Nephron progenitor cell (in vitro differentiated cells): ENCODE data around the gene PDXK.

Source experiments
- DNase-seq: peaks from one replicate; pipeline ENCODE4 v3.0.0; 2021
- H3K27ac Mint-ChIP-seq: 2 replicates; pipeline ENCODE4 v1.8.0; 2021; ENCODE audit warnings: mild to moderate bottlenecking, moderate library complexity, mixed read lengths
- H3K27me3 Mint-ChIP-seq: 2 replicates; pipeline ENCODE4 v1.8.0; 2021; ENCODE audit warnings: mild to moderate bottlenecking, low read depth, mixed read lengths; ENCODE audit not compliant: poor library complexity
- H3K36me3 Mint-ChIP-seq: 2 replicates; pipeline ENCODE4 v1.8.0; 2021; ENCODE audit warnings: low read depth, mixed read lengths
- H3K4me1 Mint-ChIP-seq: 2 replicates; pipeline ENCODE4 v1.8.0; 2021; ENCODE audit warnings: mixed read lengths
- H3K4me3 Mint-ChIP-seq: 2 replicates; pipeline ENCODE4 v1.8.0; 2021; ENCODE audit warnings: mild to moderate bottlenecking, moderate library complexity, mixed read lengths
- H3K9me3 Mint-ChIP-seq: 2 replicates; pipeline ENCODE4 v1.8.0; 2021; ENCODE audit warnings: mild to moderate bottlenecking, moderate library complexity, mixed read lengths
- CTCF ChIP-seq: fragments of 200-600 bp; sonication (generic); IDR thresholded peaks from 2 replicates; pipeline ENCODE4 v1.5.0; 2021; ENCODE audit warnings: antibody characterized with exemption

The PDXK gene

GRCh38 chr21:43689556-43690337, 29.2 kb upstream of the PDXK start:
- no peak for DNase-seq
- Mint-ChIP-seq H3K36me3 (peaks cover 51% of the 10 kb centered on the region), H3K27me3 (peaks cover 2% of the 10 kb centered on the region), H3K27ac (peak overlapping the region; percentile 54), H3K4me3 (no peak overlapping the region), H3K9me3 (no peaks in the 10 kb centered on the region), H3K4me1 (no peaks in the 10 kb centered on the region)
- no peak for TF ChIP-seq CTCF

- Mint-ChIP-seq H3K4me1 (no peaks in the 10 kb centered on the region), H3K27ac (no peak overlapping the region), H3K36me3 (peaks cover 51% of the 10 kb centered on the region), H3K27me3 (peaks cover 2% of the 10 kb centered on the region), H3K9me3 (no peaks in the 10 kb centered on the region), H3K4me3 (no peak overlapping the region)
- no peak for TF ChIP-seq CTCF
- no peak for DNase-seq
Observed at GRCh38 chr21:43690346-43690745, 28.6 kb upstream of the PDXK start.

- no peaks in the 10 kb centered on the region for H3K9me3 Mint-ChIP-seq
- TF ChIP-seq CTCF: no peak
- peaks cover 2% of the 10 kb centered on the region for H3K27me3 Mint-ChIP-seq
- H3K4me3 Mint-ChIP-seq: no peak overlapping the region
- no peaks in the 10 kb centered on the region for H3K4me1 Mint-ChIP-seq
- DNase-seq: no peak
- H3K36me3 Mint-ChIP-seq: peaks cover 52% of the 10 kb centered on the region
- no peak overlapping the region for H3K27ac Mint-ChIP-seq
Observed at GRCh38 chr21:43691086-43691795, 27.7 kb upstream of the PDXK start.

GRCh38 chr21:43691801-43692200, 27.1 kb upstream of the PDXK start:
- no peak for TF ChIP-seq CTCF
- Mint-ChIP-seq H3K9me3 (no peaks in the 10 kb centered on the region), H3K27ac (no peak overlapping the region), H3K4me3 (no peak overlapping the region), H3K36me3 (peaks cover 52% of the 10 kb centered on the region), H3K4me1 (no peaks in the 10 kb centered on the region), H3K27me3 (peaks cover 2% of the 10 kb centered on the region)
- DNase-seq: no peak

- H3K27me3 Mint-ChIP-seq: peaks cover 2% of the 10 kb centered on the region
- H3K4me1 Mint-ChIP-seq: peaks cover 5% of the 10 kb centered on the region
- no peak for TF ChIP-seq CTCF
- DNase-seq: no peak
- H3K9me3 Mint-ChIP-seq: no peaks in the 10 kb centered on the region
- no peak overlapping the region for H3K27ac Mint-ChIP-seq
- H3K4me3 Mint-ChIP-seq: no peak overlapping the region
- H3K36me3 Mint-ChIP-seq: peaks cover 54% of the 10 kb centered on the region
Observed at GRCh38 chr21:43692949-43693348, 26.0 kb upstream of the PDXK start.

GRCh38 chr21:43693981-43694380, 24.9 kb upstream of the PDXK start:
- H3K36me3 Mint-ChIP-seq: peaks cover 55% of the 10 kb centered on the region
- H3K27ac Mint-ChIP-seq: peak overlapping the region; percentile 99
- TF ChIP-seq CTCF: no peak
- H3K4me1 Mint-ChIP-seq: peaks cover 15% of the 10 kb centered on the region
- no peaks in the 10 kb centered on the region for H3K9me3 Mint-ChIP-seq
- DNase-seq: no peak
- H3K27me3 Mint-ChIP-seq: peaks cover 2% of the 10 kb centered on the region
- no peak overlapping the region for H3K4me3 Mint-ChIP-seq
